Transverse colon (tissue), 4 donors: ENCODE measurements around the gene HELZ2. TPM values are rescaled to one million over a fixed set of nuclear protein-coding genes. Genes with fewer than 3 reads are reported as not detected.

Experiments used
- DNase-seq: peaks from one replicate; pipeline ENCODE4 v3.0.0-alpha.2; 2019
- H3K27ac ChIP-seq, 4 donors: fragments of 200-600 bp; sonication (generic); 2 replicates each; pipeline ENCODE4 v1.5.1; 2016 to 2018; ENCODE audit warnings: inconsistent platforms in 4 of 4
- H3K27me3 ChIP-seq: fragments of 200-600 bp; sonication (generic); 2 replicates; pipeline ENCODE4 v1.5.1; 2017; ENCODE audit warnings: inconsistent platforms
- H3K36me3 ChIP-seq, 4 donors: fragments of 200-600 bp; sonication (generic); 2 replicates each; pipeline ENCODE4 v1.5.1; 2017 to 2019; ENCODE audit warnings: inconsistent platforms in 4 of 4
- H3K4me1 ChIP-seq, 4 donors: fragments of 200-600 bp; sonication (generic); 2 replicates each; pipeline ENCODE4 v1.5.1; 2017 to 2020; ENCODE audit warnings: inconsistent platforms in 4 of 4
- H3K4me3 ChIP-seq, 4 donors: fragments of 200-600 bp; sonication (generic); 1 replicate in 1 of 4; 2 replicates in 3 of 4; pipeline versions ENCODE4 v1.5.1 to v1.6.1; 2017 to 2019; ENCODE audit warnings: inconsistent platforms in 4 of 4
- H3K9me3 ChIP-seq, 2 donors: fragments of 200-600 bp; sonication (generic); 2 replicates each; pipeline ENCODE4 v1.5.1; 2017 to 2019; ENCODE audit warnings: inconsistent platforms in 2 of 2
- CTCF ChIP-seq, 5 experiments: fragments of 200-600 bp in 3 of 5; fragments of 450-650 bp in 2 of 5; sonication (generic) in 3 of 5; IDR thresholded peaks; 1 replicate in 2 of 5; 2 replicates in 3 of 5; pipeline ENCODE4 v1.5.1; 2016 to 2017; ENCODE audit warnings: antibody characterized with exemption in 5 of 5, inconsistent platforms in 3 of 5, mild to moderate bottlenecking in 2 of 5, moderate library complexity in 1 of 5
- EP300 ChIP-seq: sonication (generic); formaldehyde crosslinking; IDR thresholded peaks from one replicate; pipeline ENCODE4 v1.6.1; 2017; ENCODE audit warnings: antibody characterized with exemption, low read depth
- POLR2A ChIP-seq: fragments of 450-650 bp; IDR thresholded peaks from one replicate; pipeline ENCODE4 v1.6.1; 2016; ENCODE audit warnings: antibody characterized with exemption, mild to moderate bottlenecking, moderate library complexity
- POLR2AphosphoS5 ChIP-seq, 3 donors: sonication (generic); formaldehyde crosslinking; IDR thresholded peaks; one replicate each; pipeline ENCODE4 v1.6.1; 2016; ENCODE audit warnings: antibody characterized with exemption in 3 of 3
- WGBS, 2 donors: methylation state at CpG; one replicate each; pipeline ENCODE4 v1.1.5; 2018; ENCODE audit warnings: low coverage in 1 of 2; 5-methylcytosine and 5-hydroxymethylcytosine counted together
- in situ Hi-C, 4 donors: fragments of 200-750 bp; cut with MboI; loops; one replicate each; pipeline versions ENCODE4 v1.15.0 to v1.15.1; 2017; ENCODE audit warnings: low sequenced_read_pairs in 3 of 4, low pct_ligation_motif_present in 1 of 4, low pct_unique_long_range_greater_than_20kb in 1 of 4
- intact Hi-C: fragments of 100-400 bp; cut with DNase I; formaldehyde crosslinking; loops from one replicate; pipeline ENCODE4 v1.15.1; 2023; ENCODE audit warnings: low total_unique reads
- total RNA-seq, 4 donors: library from RNA; depleted of rRNA; stranded (reverse); fragments of >200 nt; gene quantifications; one replicate each; pipeline ENCODE4 v1.1.0, GENCODE V29; 2016

Gene HELZ2
- total RNA-seq, 4 donors from 2014 or later, result 32.9 to 49.4 (median 38.8) TPM

- peak within 1 kb of the TSS; percentile 14 to 56 (median 46) for H3K4me3 ChIP-seq
- DNase-seq, result peak; percentile 87
Observed at GRCh38 chr20:63536997-63537524, 37.0 kb downstream of the HELZ2 start, which contains the start of gene PTK6. Gene PTK6 (minus strand): TSS chr20:63537376. CDS start chr20:63537314, 62 bp downstream.

GRCh38 chr20:63536241-63536977, 37.6 kb downstream of the HELZ2 start:
- DNase-seq, result peak; percentile 46
- H3K9me3 ChIP-seq, result no peaks in the 10 kb centered on the region
- H3K36me3 ChIP-seq, result no peaks in the 10 kb centered on the region
- peaks cover 16 to 55% (median 39%) of the 10 kb centered on the region in 4 donors for H3K4me1 ChIP-seq
- intact Hi-C loops, result loop anchor here (5.0 to 10.0 kb wide), 2 partner anchors 248 to 436 kb away; no protein-coding TSS in a partner anchor
- 46% methylated on average over 25 of the region's 35 CpGs; no CpG with 5 or more reads in 1 of the 2 donors for WGBS, 2 donors
- peaks cover 10% of the 10 kb centered on the region for H3K27me3 ChIP-seq
- peak overlapping the region; percentile 14 to 56 (median 46) for H3K4me3 ChIP-seq
- in situ Hi-C loops, result loop anchor here in 1 of 4 donors (25.0 kb wide), 1 partner anchor 101 kb away; the partner anchor contains the start of gene GMEB2
- TF ChIP-seq EP300 (no peak), CTCF (IDR thresholded peaks at IDR 0.05) (no peak), POLR2AphosphoS5 (IDR thresholded peaks at IDR 0.05) (peak in 2 of 3 donors; percentile 31 to 45), POLR2A (peak; percentile 38)
- peak overlapping the region; percentile 89 to 98 (median 96) for H3K27ac ChIP-seq

More at GRCh38 chr20:63536997-63537524, 37.0 kb downstream of the HELZ2 start, which contains the start of gene PTK6:
- intact Hi-C loops (loop anchor here (5.0 to 10.0 kb wide), 2 partner anchors 248 to 435 kb away; no protein-coding TSS in a partner anchor), in situ Hi-C loops (loop anchor here in 1 of 4 donors (25.0 kb wide), 1 partner anchor 100 kb away; the partner anchor contains the start of gene GMEB2)
- H3K4me1 ChIP-seq, result peaks cover 16 to 51% (median 42%) of the 10 kb centered on the region in 4 donors
- 46% methylated on average over 12 of the region's 29 CpGs; no CpG with 5 or more reads in 1 of the 2 donors for WGBS, 2 donors
- no peak for TF ChIP-seq CTCF (IDR thresholded peaks at IDR 0.05)
- TF ChIP-seq EP300, result no peak
- TF ChIP-seq POLR2AphosphoS5 (IDR thresholded peaks at IDR 0.05), result peak; percentile 43 to 89 (median 85)
- no peak for TF ChIP-seq POLR2A
- H3K27me3 ChIP-seq, result peaks cover 10% of the 10 kb centered on the region
- no peaks in the 10 kb centered on the region for H3K9me3 ChIP-seq
- no peaks in the 10 kb centered on the region for H3K36me3 ChIP-seq
- H3K27ac ChIP-seq, result peak within 1 kb of the TSS; percentile 89 to 98 (median 96)

GRCh38 chr20:63534831-63535651, 39.0 kb downstream of the HELZ2 start:
- H3K27me3 ChIP-seq, result peaks cover 10% of the 10 kb centered on the region
- WGBS, 2 donors, result 24% methylated on average over 37 of the region's 49 CpGs; no CpG with 5 or more reads in 1 of the 2 donors

More at GRCh38 chr20:63534831-63535651, 39.0 kb downstream of the HELZ2 start:
- H3K27ac ChIP-seq, result peak overlapping the region; percentile 85 to 97 (median 88)
- H3K4me3 ChIP-seq, result peak overlapping the region in 2 of 4 donors; percentile 5 to 6
- intact Hi-C loops, result loop anchor here (5.0 to 10.0 kb wide), 2 partner anchors 250 to 437 kb away; no protein-coding TSS in a partner anchor
- peak; percentile 90 for DNase-seq
- TF ChIP-seq EP300 (peak; percentile 28), POLR2AphosphoS5 (IDR thresholded peaks at IDR 0.05) (peak; percentile 53 to 91 (median 80)), CTCF (IDR thresholded peaks at IDR 0.05) (no peak), POLR2A (peak; percentile 78)
- H3K9me3 ChIP-seq, result no peaks in the 10 kb centered on the region
- peaks cover 16 to 61% (median 38%) of the 10 kb centered on the region in 4 donors for H3K4me1 ChIP-seq
- in situ Hi-C loops, result loop anchor here in 1 of 4 donors (25.0 kb wide), 1 partner anchor 102 kb away; the partner anchor contains the start of gene GMEB2
- no peaks in the 10 kb centered on the region for H3K36me3 ChIP-seq
